IMR-90 (cell line): ENCODE results near the gene SLITRK3. TPM values are rescaled to one million over a fixed set of nuclear protein-coding genes. Genes with fewer than 3 reads are reported as not detected.

Source experiments
- ATAC-seq: fragments of 200-7000 bp; cut with Tn5 transposase; 2 replicates; pipeline ENCODE4 v1.9.1; 2020; ENCODE audit warnings: low read depth, mild to moderate bottlenecking, moderate library complexity
- BruUV-seq: library from RNA; stranded (reverse); fragments of 400-500 nt; replicated peaks from 2 replicates; lab custom pipeline; 2021; lab: Mats Ljungman, UMichigan
- CTCF ChIA-PET: fragments of 300-600 bp; formaldehyde crosslinking; extraction: SDS; loops from one replicate; lab custom pipeline; 2021; ENCODE audit warnings: antibody characterized with exemption; lab: Yijun Ruan, JAX
- POLR2A ChIA-PET: fragments of 300-600 bp; sonication (Branson Sonifier 250); formaldehyde crosslinking; loops from one replicate; lab custom pipeline; 2022; ENCODE audit warnings: antibody characterized with exemption; ENCODE audit not compliant: unreplicated experiment; lab: Charles Lee
- DNase-seq: peaks from one replicate; pipeline ENCODE4 v3.0.0; 2013
- H2AFZ ChIP-seq: replicated peaks from 2 replicates; pipeline ENCODE3; 2013; ENCODE audit warnings: low read length, mild to moderate bottlenecking; ENCODE audit not compliant: poor library complexity
- H2AK5ac ChIP-seq: 2 replicates; pipeline ENCODE4 v1.6.1; 2013; ENCODE audit warnings: low read depth, low read length, inconsistent platforms
- H2AK9ac ChIP-seq: replicated peaks from 2 replicates; pipeline ENCODE3; 2013; ENCODE audit warnings: mild to moderate bottlenecking, low read depth, low read length, moderate library complexity; ENCODE audit not compliant: poor library complexity
- H2BK120ac ChIP-seq: 2 replicates; pipeline ENCODE4 v1.6.1; 2013; ENCODE audit warnings: low read depth, low read length, inconsistent platforms
- H2BK15ac ChIP-seq: 3 replicates; pipeline ENCODE4 v1.6.1; 2013; ENCODE audit warnings: low read depth, low read length, inconsistent platforms
- H2BK20ac ChIP-seq: 2 replicates; pipeline ENCODE4 v1.6.1; 2013; ENCODE audit warnings: low read depth, mild to moderate bottlenecking, inconsistent platforms, low read length, moderate library complexity
- H2BK5ac ChIP-seq: 2 replicates; pipeline ENCODE4 v1.6.1; 2013; ENCODE audit warnings: mild to moderate bottlenecking, low read depth, low read length, inconsistent platforms; ENCODE audit not compliant: poor library complexity, severe bottlenecking
- H3K14ac ChIP-seq: replicated peaks from 2 replicates; pipeline ENCODE4 v1.6.1; 2013; ENCODE audit warnings: low read depth, low read length, inconsistent platforms
- H3K18ac ChIP-seq: 2 replicates; pipeline ENCODE4 v1.6.1; 2013; ENCODE audit warnings: low read depth, low read length, control low read depth
- H3K23ac ChIP-seq: 2 replicates; pipeline ENCODE4 v1.6.1; 2013; ENCODE audit warnings: low read depth, low read length, inconsistent platforms
- H3K27ac ChIP-seq: 2 replicates; pipeline ENCODE4 v1.5.1; 2013; ENCODE audit warnings: mild to moderate bottlenecking, control low read depth, low read length; ENCODE audit not compliant: insufficient read depth
- H3K27me3 ChIP-seq: 2 replicates; pipeline ENCODE4 v1.6.1; 2013; ENCODE audit warnings: low read length; ENCODE audit not compliant: control insufficient read depth, insufficient read depth
- H3K36me3 ChIP-seq: 2 replicates; pipeline ENCODE4 v1.6.1; 2013; ENCODE audit warnings: low read length, mixed read lengths; ENCODE audit not compliant: control insufficient read depth, insufficient read depth
- H3K4ac ChIP-seq: 2 replicates; pipeline ENCODE4 v1.6.1; 2013; ENCODE audit warnings: low read depth, low read length, inconsistent platforms
- H3K4me1 ChIP-seq: 2 replicates; pipeline ENCODE4 v1.6.1; 2013; ENCODE audit warnings: low read length, mixed read lengths; ENCODE audit not compliant: control insufficient read depth, insufficient read depth
- H3K4me2 ChIP-seq: 2 replicates; pipeline ENCODE4 v1.6.1; 2013; ENCODE audit warnings: low read depth, mild to moderate bottlenecking, control low read depth, low read length, moderate library complexity
- H3K4me3 ChIP-seq: 2 replicates; pipeline ENCODE4 v1.5.1; 2013; ENCODE audit warnings: low read depth, mild to moderate bottlenecking, control low read depth, low read length, moderate library complexity; ENCODE audit not compliant: insufficient read depth
- H3K56ac ChIP-seq: 2 replicates; pipeline ENCODE4 v1.6.1; 2013; ENCODE audit warnings: low read length, inconsistent platforms; ENCODE audit not compliant: insufficient read depth; ENCODE audit errors: extremely low read depth
- H3K79me1 ChIP-seq, 2 experiments: 2 replicates each; pipeline ENCODE4 v1.6.1; 2013; ENCODE audit warnings: low read length in 2 of 2, inconsistent platforms in 1 of 2, low read depth in 1 of 2
- H3K9ac ChIP-seq: 2 replicates; pipeline ENCODE4 v1.6.1; 2013; ENCODE audit warnings: low read depth, low read length, control low read depth
- H3K9me1 ChIP-seq: 2 replicates; pipeline ENCODE4 v1.6.1; 2013; ENCODE audit warnings: low read length, inconsistent platforms; ENCODE audit not compliant: insufficient read depth
- H3K9me3 ChIP-seq: 2 replicates; pipeline ENCODE4 v1.6.1; 2013; ENCODE audit warnings: low read length; ENCODE audit not compliant: control insufficient read depth, insufficient read depth
- H4K20me1 ChIP-seq: 2 replicates; pipeline ENCODE4 v1.6.1; 2013; ENCODE audit warnings: low read length, inconsistent platforms; ENCODE audit not compliant: insufficient read depth
- H4K5ac ChIP-seq: 2 replicates; pipeline ENCODE4 v1.6.1; 2013; ENCODE audit warnings: mild to moderate bottlenecking, low read depth, low read length, control low read depth
- H4K8ac ChIP-seq, 2 experiments: 2 replicates each; pipeline ENCODE4 v1.6.1; 2013; ENCODE audit warnings: low read depth in 2 of 2, low read length in 2 of 2, control low read depth in 1 of 2, inconsistent platforms in 1 of 2
- H4K91ac ChIP-seq: 2 replicates; pipeline ENCODE4 v1.6.1; 2013; ENCODE audit warnings: low read depth, low read length, inconsistent platforms; ENCODE audit not compliant: insufficient read depth
- CHD1 ChIP-seq: IDR thresholded peaks from 2 replicates; pipeline ENCODE4 v1.6.1; 2012; ENCODE audit warnings: low read depth, low read length, improper control_type of control experiment
- RFX5 ChIP-seq: IDR thresholded peaks from 2 replicates; pipeline ENCODE4 v1.8.0; 2012; ENCODE audit warnings: low read depth, mild to moderate bottlenecking, low read length, moderate library complexity
- WGBS, 2 experiments: methylation state at CpG; one replicate each; pipeline versions ENCODE4 v1.1.5 to v1.1.7; 2013; ENCODE audit warnings: missing lambda C conversion rate in 2 of 2; ENCODE audit not compliant: insufficient read length in 1 of 2; ENCODE audit errors: extremely low coverage in 2 of 2; 5-methylcytosine and 5-hydroxymethylcytosine counted together
- dilution Hi-C: fragments of 300-500 bp; cut with HindIII; formaldehyde crosslinking; loops from one replicate; pipeline ENCODE4 v1.14.3; 2018; ENCODE audit warnings: low sequenced_read_pairs; ENCODE audit not compliant: unreplicated experiment
- in situ Hi-C: fragments of 300-500 bp; cut with MboI; formaldehyde crosslinking; loops from 3 replicates; pipeline ENCODE4 v1.14.3; 2019; ENCODE audit warnings: low sequenced_read_pairs, inconsistent platforms, mixed read lengths
- intact Hi-C: fragments of 100-400 bp; cut with micrococcal nuclease; formaldehyde crosslinking; loops from 2 replicates; pipeline ENCODE4 v1.10.0; 2022
- polyA plus RNA-seq, 3 experiments: library from polyadenylated mRNA; depleted of rRNA; stranded (reverse); fragments of >200 nt; gene quantifications; 2 replicates each; pipeline ENCODE4 v1.2.3, GENCODE V29; 2012; ENCODE audit warnings: low replicate concordance in 1 of 3
- total RNA-seq: library from RNA; depleted of rRNA; stranded (reverse); fragments of >200 nt; gene quantifications from 2 replicates; pipeline ENCODE4 v1.2.3, GENCODE V29; 2012

SLITRK3 gene
- total and polyA plus RNA-seq, 2 of the 4 experiments (the other 2 are of a cell fraction), result not detected

DNA sequence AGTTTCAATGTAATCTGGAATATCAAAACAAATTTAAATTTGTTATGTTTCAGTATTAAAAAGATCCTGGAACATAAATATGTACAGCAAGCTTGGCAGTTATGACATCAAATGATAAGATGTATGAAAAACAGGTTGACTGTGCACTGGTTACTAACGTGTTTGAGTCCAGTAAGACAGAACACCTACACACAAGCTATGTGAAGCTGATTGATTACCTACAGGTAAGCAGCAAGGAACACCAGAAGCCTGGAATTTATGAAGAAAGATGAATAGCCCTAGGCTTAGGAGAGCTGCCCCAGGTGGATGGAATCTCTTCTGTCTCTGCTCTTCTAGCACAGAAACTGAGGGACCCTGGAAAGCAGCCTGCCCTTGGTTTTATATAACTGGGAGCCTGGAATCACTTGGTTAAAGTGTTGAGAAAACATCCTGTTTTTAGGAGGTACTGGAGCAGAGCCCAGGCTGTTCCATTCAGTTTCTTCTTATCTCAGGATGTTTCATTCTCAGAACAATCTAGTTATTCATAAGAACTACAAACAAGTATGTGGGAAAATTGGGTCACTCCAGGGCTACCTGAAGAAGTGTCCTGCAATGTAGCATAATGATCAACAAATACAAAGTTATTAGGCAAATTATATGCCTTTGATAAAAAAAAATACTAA, 36.3 kb downstream of the SLITRK3 start:
- H2BK20ac ChIP-seq, result no peak overlapping the region
- ChIA-PET POLR2A (no interaction called here), CTCF (no interaction called here)
- H3K23ac ChIP-seq, result no peak overlapping the region
- no peaks in the 10 kb centered on the region for H4K20me1 ChIP-seq
- BruUV-seq, result no TSS peak
- H3K9ac ChIP-seq, result no peak overlapping the region
- no peak for ATAC-seq
- no peaks in the 10 kb centered on the region for H3K4me1 ChIP-seq
- no peak overlapping the region for H2AK5ac ChIP-seq
- H3K4me2 ChIP-seq, result no peak overlapping the region
- no peaks in the 10 kb centered on the region for H3K36me3 ChIP-seq
- H3K4me3 ChIP-seq, result no peak overlapping the region
- H3K9me1 ChIP-seq, result no peaks in the 10 kb centered on the region
- no peak overlapping the region for H2AFZ ChIP-seq
- DNase-seq, result no peak
- intact Hi-C loops, result no loop called here
- H3K9me3 ChIP-seq, result peaks cover 3% of the 10 kb centered on the region; the same call in 1 of the 2 replicates
- no peak overlapping the region for H4K91ac ChIP-seq
- dilution Hi-C loops, result no loop called here
- no peak overlapping the region for H4K8ac ChIP-seq
- no peak overlapping the region for H4K5ac ChIP-seq
- WGBS, 2 experiments, result no CpG with 5 or more reads among the region's 1 CpG
- H3K27me3 ChIP-seq, result no peaks in the 10 kb centered on the region
- H3K27ac ChIP-seq, result no peak overlapping the region
- in situ Hi-C loops, result no loop called here
- no peaks in the 10 kb centered on the region for H3K79me1 ChIP-seq
- H2AK9ac ChIP-seq, result no peak overlapping the region
- H3K14ac ChIP-seq, result no peak overlapping the region
- no peak overlapping the region for H2BK5ac ChIP-seq
- no peak overlapping the region for H3K18ac ChIP-seq
- H3K4ac ChIP-seq, result no peak overlapping the region
- TF ChIP-seq RFX5, result no peak
- TF ChIP-seq CHD1, result no peak
- H2BK120ac ChIP-seq, result no peak overlapping the region
- H3K56ac ChIP-seq, result no peak overlapping the region
- no peak overlapping the region for H2BK15ac ChIP-seq
